GM20000 (cell line): Measurements from ENCODE around the gene FAM50A.

Source experiments
- DNase-seq: peaks from one replicate; pipeline ENCODE4 v3.0.0; 2012; ENCODE audit warnings: low spot score
- TF ChIP-seq, protein P1 (sequence below): IDR thresholded peaks from 2 replicates; pipeline ENCODE4 v1.5.1; 2012; ENCODE audit warnings: mild to moderate bottlenecking, control low read depth; ENCODE audit errors: extremely low read depth, missing control alignments

The FAM50A gene

DNA sequence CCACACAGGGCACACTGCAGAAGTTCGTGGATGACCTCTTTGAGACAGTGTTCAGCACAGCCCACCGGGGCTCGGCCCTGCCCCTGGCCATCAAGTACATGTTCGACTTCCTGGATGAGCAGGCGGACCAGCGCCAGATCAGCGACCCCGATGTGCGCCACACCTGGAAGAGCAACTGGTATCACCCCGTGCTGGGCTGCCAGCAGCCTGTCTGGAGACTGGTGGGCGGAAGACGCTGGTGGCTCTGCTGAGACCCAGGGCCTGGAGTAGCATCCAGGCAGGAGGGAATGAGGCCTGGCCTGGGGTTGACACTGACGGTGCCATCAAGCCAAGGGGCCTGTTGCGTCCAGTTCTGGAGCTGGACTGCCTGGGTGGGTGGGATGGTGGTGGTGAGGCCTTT, 26.5 kb downstream of the FAM50A start:
- DNase-seq: no peak
- TF ChIP-seq, protein P1, sequence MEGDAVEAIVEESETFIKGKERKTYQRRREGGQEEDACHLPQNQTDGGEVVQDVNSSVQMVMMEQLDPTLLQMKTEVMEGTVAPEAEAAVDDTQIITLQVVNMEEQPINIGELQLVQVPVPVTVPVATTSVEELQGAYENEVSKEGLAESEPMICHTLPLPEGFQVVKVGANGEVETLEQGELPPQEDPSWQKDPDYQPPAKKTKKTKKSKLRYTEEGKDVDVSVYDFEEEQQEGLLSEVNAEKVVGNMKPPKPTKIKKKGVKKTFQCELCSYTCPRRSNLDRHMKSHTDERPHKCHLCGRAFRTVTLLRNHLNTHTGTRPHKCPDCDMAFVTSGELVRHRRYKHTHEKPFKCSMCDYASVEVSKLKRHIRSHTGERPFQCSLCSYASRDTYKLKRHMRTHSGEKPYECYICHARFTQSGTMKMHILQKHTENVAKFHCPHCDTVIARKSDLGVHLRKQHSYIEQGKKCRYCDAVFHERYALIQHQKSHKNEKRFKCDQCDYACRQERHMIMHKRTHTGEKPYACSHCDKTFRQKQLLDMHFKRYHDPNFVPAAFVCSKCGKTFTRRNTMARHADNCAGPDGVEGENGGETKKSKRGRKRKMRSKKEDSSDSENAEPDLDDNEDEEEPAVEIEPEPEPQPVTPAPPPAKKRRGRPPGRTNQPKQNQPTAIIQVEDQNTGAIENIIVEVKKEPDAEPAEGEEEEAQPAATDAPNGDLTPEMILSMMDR: no peak

DNA sequence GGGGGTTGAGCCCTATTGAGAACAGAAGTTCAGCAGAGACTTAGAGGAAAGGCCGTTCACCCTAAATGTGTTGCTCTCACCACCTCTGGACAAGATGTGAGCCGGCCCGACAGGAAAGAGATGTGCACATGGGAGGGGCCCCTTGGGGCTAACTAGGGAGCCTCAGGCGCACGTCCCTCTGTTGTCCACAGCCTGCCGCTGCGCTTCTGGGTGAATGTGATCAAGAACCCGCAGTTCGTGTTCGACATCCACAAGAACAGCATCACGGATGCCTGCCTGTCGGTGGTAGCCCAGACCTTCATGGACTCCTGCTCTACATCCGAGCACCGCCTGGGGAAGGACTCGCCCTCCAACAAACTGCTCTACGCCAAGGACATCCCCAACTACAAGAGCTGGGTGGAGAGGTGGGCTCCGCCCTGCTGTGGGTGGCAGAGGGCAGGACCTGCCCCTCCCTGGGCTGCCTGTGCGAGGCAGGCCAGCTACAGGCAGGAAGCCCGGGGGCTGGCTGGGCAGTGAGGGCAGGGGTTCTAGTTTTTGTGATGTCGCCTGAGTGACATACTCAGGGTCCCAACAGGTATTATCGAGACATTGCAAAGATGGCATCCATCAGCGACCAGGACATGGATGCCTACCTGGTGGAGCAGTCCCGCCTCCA, 27.1 kb downstream of the FAM50A start:
- no peak for DNase-seq
- TF ChIP-seq, protein P1: no peak

DNA sequence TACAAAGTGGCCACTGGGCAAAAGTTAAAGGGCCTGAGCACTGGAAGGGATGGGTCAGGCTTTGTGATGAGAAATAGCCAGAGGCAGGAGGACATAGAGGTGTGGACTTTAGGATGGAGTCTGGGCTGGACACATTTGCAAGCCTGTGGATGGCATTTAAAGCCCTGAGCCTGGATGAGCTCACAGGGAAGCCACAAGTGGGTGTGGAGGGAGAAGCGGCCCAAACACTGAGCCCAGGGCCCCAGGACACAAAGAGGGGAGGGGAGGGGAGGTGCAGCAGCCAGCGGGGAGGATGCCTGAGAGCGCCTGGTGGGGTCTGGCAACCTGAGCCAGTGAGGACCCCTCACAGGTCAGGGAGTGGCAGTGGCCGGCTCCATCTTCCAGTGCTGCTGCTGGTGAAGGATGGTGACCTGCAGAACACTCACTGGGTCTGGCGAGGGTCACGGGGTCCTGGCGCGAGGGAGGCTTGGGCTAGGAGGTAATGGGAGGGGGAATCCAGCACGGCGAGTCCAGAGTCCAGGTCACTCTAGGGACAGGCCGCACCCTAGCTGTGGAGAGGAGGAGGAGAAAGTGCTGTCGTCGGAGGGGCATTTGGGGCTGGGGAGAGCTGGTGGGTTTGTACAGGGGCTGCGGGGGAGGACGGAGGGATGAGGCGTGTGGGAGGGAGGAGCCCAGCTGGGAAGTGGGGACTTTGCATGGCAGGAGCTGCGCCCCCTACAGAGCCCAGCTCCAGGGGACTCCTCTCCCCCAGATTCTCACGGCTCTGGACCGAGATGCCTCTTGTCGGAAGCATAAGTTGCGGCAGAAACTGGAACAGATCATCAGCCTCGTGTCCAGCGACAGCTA, 28.1 kb downstream of the FAM50A start:
- TF ChIP-seq, protein P1: no peak
- no peak for DNase-seq

DNA sequence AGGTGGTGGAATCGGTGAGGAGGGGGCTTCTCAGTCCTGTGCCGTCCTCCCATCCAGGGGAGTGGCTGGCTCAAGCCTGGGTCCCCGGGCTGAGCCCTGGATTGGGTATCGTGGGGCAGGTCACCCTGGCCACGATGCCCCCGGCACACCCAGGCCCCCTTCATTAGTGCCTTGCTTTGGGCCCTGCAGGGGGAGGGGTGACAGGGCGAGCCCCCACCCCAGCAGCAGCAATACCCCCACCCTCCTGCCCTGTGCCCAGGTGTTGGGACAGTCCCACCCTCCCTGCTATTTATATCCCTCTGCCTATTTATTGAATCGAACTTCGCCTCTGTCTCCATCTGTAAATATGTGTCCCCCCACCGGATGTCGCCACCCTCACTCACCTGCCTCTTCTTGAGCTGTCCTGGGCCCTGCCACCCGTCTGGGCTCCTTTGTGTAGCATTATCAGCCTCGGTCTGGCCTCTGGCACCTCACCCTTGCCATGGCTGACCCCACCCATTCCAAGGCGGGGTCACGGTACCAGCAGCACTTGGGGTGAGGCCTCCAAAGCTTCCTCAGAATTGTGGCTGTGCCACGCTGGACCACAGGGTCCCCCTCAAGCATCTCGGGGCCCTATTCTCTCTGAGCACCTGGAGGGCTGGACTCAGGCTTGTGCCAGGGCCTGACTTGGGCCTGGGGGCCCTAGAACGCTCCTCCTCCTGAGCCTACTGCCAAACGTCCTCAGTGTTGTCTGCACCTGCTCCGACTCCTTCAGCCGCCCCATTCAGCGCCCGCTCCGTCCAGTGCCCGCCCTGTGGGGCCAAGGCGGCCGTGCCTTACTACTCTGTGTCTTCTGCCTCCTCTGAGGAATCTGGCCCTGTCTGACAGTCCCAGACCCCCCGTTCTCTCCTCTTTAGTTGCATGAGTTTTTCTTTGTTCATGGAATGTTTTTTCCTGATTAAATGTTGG, 29.0 kb downstream of the FAM50A start:
- DNase-seq: no peak
- TF ChIP-seq, protein P1: no peak

DNA sequence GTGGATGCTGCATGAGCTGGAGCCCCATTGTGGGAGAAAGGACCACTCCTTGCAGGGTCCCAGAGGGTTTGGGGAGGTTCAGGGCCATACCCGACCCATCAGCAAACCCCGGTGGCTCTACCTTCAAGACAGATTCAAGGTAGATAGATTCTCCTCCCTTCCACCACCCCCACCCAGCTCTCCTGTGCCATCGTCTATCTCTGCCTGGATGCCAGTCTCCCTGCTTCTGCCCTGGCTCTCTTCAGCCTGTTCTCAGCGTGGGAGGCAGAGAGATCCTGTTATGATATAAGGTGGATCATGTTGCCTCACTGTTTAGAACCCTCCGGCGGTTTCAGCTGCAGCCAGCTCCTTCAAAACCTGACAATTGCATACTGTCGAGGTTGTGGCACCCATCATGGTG, 29.7 kb downstream of the FAM50A start:
- DNase-seq: no peak
- TF ChIP-seq, protein P1: no peak

DNA sequence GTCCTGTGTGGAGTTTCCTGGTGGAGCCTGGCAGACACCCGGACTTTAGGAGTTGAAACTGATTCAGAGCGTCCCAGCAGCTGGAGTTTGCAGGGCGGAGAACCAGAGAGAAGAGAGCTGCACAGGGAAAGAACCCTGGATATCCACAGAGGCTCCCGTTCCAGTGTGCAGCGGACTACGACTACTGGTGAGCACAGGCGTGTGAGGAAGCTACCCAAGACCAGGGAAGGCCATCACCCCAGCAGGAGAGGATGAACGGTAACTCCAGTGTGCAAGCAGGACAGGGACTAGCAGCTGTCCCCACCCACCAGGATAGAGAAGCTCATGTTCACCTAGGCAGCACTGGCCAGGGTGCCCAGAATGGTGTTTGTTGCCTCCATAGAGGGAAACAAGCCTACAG, 32.9 kb downstream of the FAM50A start:
- TF ChIP-seq, protein P1: no peak
- DNase-seq: no peak
